Activated CD4-positive, CD25-positive, alpha-beta regulatory T cell treated with anti-CD3 and anti-CD28 coated beads, Interleukin-2, amount 50 U/mL, for 16 hours (primary cell): Measurements from ENCODE around the gene AQP9.
"Not testable (repeated sequence)": the region's sequence is repeated elsewhere in the genome, so short reads cannot be mapped to it uniquely, and the experiment has no call there.

Experiments used
- DNase-seq: peaks from one replicate; pipeline ENCODE4 v3.0.0-alpha.2; 2020; ENCODE audit warnings: low read depth, low spot score

AQP9 gene

GRCh38 chr15:58138106-58138505, at the start of gene AQP9:
TSS of gene AQP9 (plus strand) at chr15:58138381. CDS start at chr15:58138566, 185 bp downstream.
- DNase-seq: no peak

GRCh38 chr15:58095415-58095814, 42.8 kb upstream of the AQP9 start:
- no peak for DNase-seq

- DNase-seq: no peak
These were observed 41.6 kb upstream of the AQP9 start for GRCh38 chr15:58096529-58097084.

GRCh38 chr15:58103482-58103881, 34.7 kb upstream of the AQP9 start:
- DNase-seq: no peak

- no peak for DNase-seq
These were observed 30.1 kb upstream of the AQP9 start for GRCh38 chr15:58108117-58108516.

GRCh38 chr15:58109419-58109818, 28.8 kb upstream of the AQP9 start:
- DNase-seq: no peak

- no peak for DNase-seq
These were observed 27.0 kb upstream of the AQP9 start for GRCh38 chr15:58110999-58111717.

GRCh38 chr15:58111718-58112104, 26.5 kb upstream of the AQP9 start:
- DNase-seq: no peak

GRCh38 chr15:58113358-58113757, 24.8 kb upstream of the AQP9 start:
- DNase-seq: not testable (repeated sequence)

GRCh38 chr15:58114388-58114787, 23.8 kb upstream of the AQP9 start:
- no peak for DNase-seq

- no peak for DNase-seq
These were observed 23.4 kb upstream of the AQP9 start for GRCh38 chr15:58114812-58115211.

- DNase-seq: no peak
These were observed 22.5 kb upstream of the AQP9 start for GRCh38 chr15:58115692-58116091.

GRCh38 chr15:58117619-58118018, 20.6 kb upstream of the AQP9 start:
- DNase-seq: no peak

- DNase-seq: no peak
These were observed 19.9 kb upstream of the AQP9 start for GRCh38 chr15:58118272-58118671.

GRCh38 chr15:58119016-58119415, 19.2 kb upstream of the AQP9 start:
- DNase-seq: no peak

GRCh38 chr15:58124585-58124984, 13.6 kb upstream of the AQP9 start:
- DNase-seq: no peak

GRCh38 chr15:58125333-58125732, 12.8 kb upstream of the AQP9 start:
- no peak for DNase-seq

GRCh38 chr15:58134886-58135285, 3.3 kb upstream of the AQP9 start:
- no peak for DNase-seq

GRCh38 chr15:58135511-58136174, 2.5 kb upstream of the AQP9 start:
- no peak for DNase-seq

- no peak for DNase-seq
These were observed 1.4 kb upstream of the AQP9 start for GRCh38 chr15:58136731-58137130.

- DNase-seq: no peak
These were observed 495 bp upstream of the AQP9 start for GRCh38 chr15:58137686-58138085.

- no peak for DNase-seq
These were observed 1.3 kb downstream of the AQP9 start for GRCh38 chr15:58139276-58139988.
